H1 (cell line): Measurements from ENCODE around the gene WASF3. TPM values are rescaled to one million over a fixed set of nuclear protein-coding genes. Genes with fewer than 3 reads are reported as not detected.

Experiments used
- CTCF ChIA-PET: fragments of 300-600 bp; sonication (Branson Sonifier 250); formaldehyde crosslinking; loops from one replicate; lab custom pipeline; 2021; ENCODE audit not compliant: partially characterized antibody; lab: Charles Lee
- POLR2A ChIA-PET: fragments of 300-600 bp; sonication (Branson Sonifier 250); formaldehyde crosslinking; loops from one replicate; lab custom pipeline; 2021; ENCODE audit warnings: inconsistent platforms; ENCODE audit not compliant: partially characterized antibody; lab: Charles Lee
- DNase-seq, 2 experiments: peaks; one replicate each; pipeline versions ENCODE4 v3.0.0 to v3.0.0-alpha.2; 2010 to 2022; ENCODE audit warnings: low spot score in 2 of 2, low read depth in 1 of 2, mixed read lengths in 1 of 2
- FAIRE-seq: peaks from 2 replicates; lab custom pipeline; 2011; peaks lifted over from hg19 to GRCh38; lab: Jason Lieb, UNC
- H2AFZ ChIP-seq: 2 replicates; pipeline ENCODE4 v1.8.1; 2012; ENCODE audit warnings: low read length, inconsistent platforms
- H2AK5ac ChIP-seq: 2 replicates; pipeline ENCODE4 v1.6.1; 2013; ENCODE audit warnings: low read depth, low read length
- H2BK120ac ChIP-seq: replicated peaks from 2 replicates; pipeline ENCODE3; 2013; ENCODE audit warnings: low read depth, low read length, inconsistent platforms
- H2BK12ac ChIP-seq: 2 replicates; pipeline ENCODE4 v1.6.1; 2013; ENCODE audit warnings: low read depth, low read length
- H2BK15ac ChIP-seq: 2 replicates; pipeline ENCODE4 v1.6.1; 2013; ENCODE audit warnings: low read length
- H2BK20ac ChIP-seq: 2 replicates; pipeline ENCODE4 v1.6.1; 2013; ENCODE audit warnings: low read length
- H2BK5ac ChIP-seq: 2 replicates; pipeline ENCODE4 v1.6.1; 2013; ENCODE audit warnings: low read depth, low read length
- H3K14ac ChIP-seq: 2 replicates; pipeline ENCODE4 v1.6.1; 2013; ENCODE audit warnings: inconsistent platforms; ENCODE audit not compliant: insufficient read length
- H3K18ac ChIP-seq: 2 replicates; pipeline ENCODE4 v1.6.1; 2013; ENCODE audit warnings: low read length; ENCODE audit errors: extremely low read depth
- H3K23ac ChIP-seq: 2 replicates; pipeline ENCODE4 v1.6.1; 2013; ENCODE audit warnings: inconsistent platforms; ENCODE audit not compliant: insufficient read length
- H3K23me2 ChIP-seq: 2 replicates; pipeline ENCODE4 v1.6.1; 2013; ENCODE audit warnings: low read depth, low read length
- H3K27ac ChIP-seq: 2 replicates; pipeline ENCODE4 v1.6.1; 2011; ENCODE audit warnings: low read depth, low read length, inconsistent platforms
- H3K27me3 ChIP-seq, 4 experiments: replicated peaks in 1 of 4; 1 replicate in 1 of 4; 2 replicates in 3 of 4; pipeline versions ENCODE4 v1.6.1 to v1.8.1; 2011 to 2013; ENCODE audit warnings: low read length in 3 of 4, mild to moderate bottlenecking in 3 of 4, inconsistent platforms in 2 of 4, mixed read lengths in 2 of 4, moderate library complexity in 1 of 4; ENCODE audit not compliant: control insufficient read depth in 3 of 4, insufficient read depth in 3 of 4; ENCODE audit errors: extremely low read depth in 1 of 4
- H3K36me3 ChIP-seq, 4 experiments: 2 replicates each; pipeline versions ENCODE4 v1.6.1 to v1.8.1; 2011 to 2013; ENCODE audit warnings: mild to moderate bottlenecking in 4 of 4, low read length in 3 of 4, moderate library complexity in 2 of 4, control low read depth in 1 of 4, inconsistent platforms in 1 of 4; ENCODE audit not compliant: insufficient read depth in 4 of 4, control insufficient read depth in 2 of 4
- H3K4ac ChIP-seq: replicated peaks from 2 replicates; pipeline ENCODE3; 2013; ENCODE audit warnings: low read length, low read depth, mixed read lengths, inconsistent platforms; ENCODE audit not compliant: insufficient read length
- H3K4me1 ChIP-seq, 4 experiments: replicated peaks in 1 of 4; 1 replicate in 1 of 4; 2 replicates in 3 of 4; pipeline versions ENCODE4 v1.6.1 to v1.8.1; 2011 to 2013; ENCODE audit warnings: low read length in 3 of 4, inconsistent platforms in 2 of 4, mixed read lengths in 1 of 4; ENCODE audit not compliant: insufficient read depth in 4 of 4, control insufficient read depth in 3 of 4
- H3K4me2 ChIP-seq, 2 experiments: 2 replicates each; pipeline versions ENCODE4 v1.6.1 to v1.8.1; 2011 to 2013; ENCODE audit warnings: low read depth in 2 of 2, low read length in 2 of 2, control low read depth in 1 of 2, inconsistent platforms in 1 of 2, mild to moderate bottlenecking in 1 of 2; ENCODE audit not compliant: insufficient read depth in 1 of 2
- H3K4me3 ChIP-seq, 4 experiments: fragments of 200-600, 300-600 bp in 1 of 4; sonication (generic), shearing (Covaris generic), sonication (Bioruptor Twin) in 1 of 4; 2 replicates each; pipeline versions ENCODE4 v1.5.1 to v1.8.1; 2011 to 2016; ENCODE audit warnings: low read length in 4 of 4, low read depth in 3 of 4, control low read depth in 2 of 4, inconsistent platforms in 2 of 4, mild to moderate bottlenecking in 2 of 4, mixed read lengths in 1 of 4, moderate library complexity in 1 of 4; ENCODE audit not compliant: insufficient read depth in 2 of 4; ENCODE audit errors: extremely low read depth in 1 of 4
- H3K56ac ChIP-seq: replicated peaks from 2 replicates; pipeline ENCODE3; 2013; ENCODE audit warnings: low read depth, mild to moderate bottlenecking, mixed read lengths, low read length, inconsistent platforms; ENCODE audit not compliant: insufficient read length
- H3K79me1 ChIP-seq: 2 replicates; pipeline ENCODE4 v1.6.1; 2013; ENCODE audit warnings: low read depth, low read length, control low read depth
- H3K79me2 ChIP-seq, 2 experiments: 2 replicates each; pipeline versions ENCODE4 v1.6.1 to v1.8.1; 2012 to 2013; ENCODE audit warnings: low read length in 2 of 2, mild to moderate bottlenecking in 2 of 2, inconsistent platforms in 1 of 2; ENCODE audit not compliant: insufficient read depth in 2 of 2, control insufficient read depth in 1 of 2
- H3K9ac ChIP-seq, 4 experiments: replicated peaks in 1 of 4; 1 replicate in 1 of 4; 2 replicates in 3 of 4; pipeline versions ENCODE4 v1.6.1 to v1.8.1; 2011 to 2013; ENCODE audit warnings: low read depth in 3 of 4, low read length in 3 of 4, control low read depth in 2 of 4, mild to moderate bottlenecking in 2 of 4, moderate library complexity in 2 of 4, inconsistent platforms in 1 of 4; ENCODE audit errors: extremely low read depth in 1 of 4
- H3K9me3 ChIP-seq, 2 experiments: 2 replicates each; pipeline versions ENCODE4 v1.6.1 to v1.8.1; 2012 to 2013; ENCODE audit warnings: mild to moderate bottlenecking in 2 of 2, moderate library complexity in 2 of 2, control low read depth in 1 of 2, inconsistent platforms in 1 of 2, low read depth in 1 of 2, low read length in 1 of 2, mixed read lengths in 1 of 2; ENCODE audit not compliant: insufficient read depth in 2 of 2
- H4K20me1 ChIP-seq, 2 experiments: replicated peaks in 1 of 2; 2 replicates each; pipeline versions ENCODE3 to v1.8.1; 2011 to 2013; ENCODE audit warnings: inconsistent platforms in 2 of 2, low read length in 2 of 2, mild to moderate bottlenecking in 1 of 2; ENCODE audit not compliant: insufficient read depth in 2 of 2, control insufficient read depth in 1 of 2
- H4K5ac ChIP-seq: 2 replicates; pipeline ENCODE4 v1.6.1; 2013; ENCODE audit warnings: low read length, low read depth, mixed read lengths, inconsistent platforms; ENCODE audit not compliant: insufficient read length
- H4K8ac ChIP-seq: 2 replicates; pipeline ENCODE4 v1.8.0; 2013; ENCODE audit warnings: mild to moderate bottlenecking, moderate library complexity, low read length, inconsistent platforms; ENCODE audit not compliant: insufficient read depth; ENCODE audit errors: extremely low read depth
- H4K91ac ChIP-seq: replicated peaks from 2 replicates; pipeline ENCODE3; 2013; ENCODE audit warnings: low read length, mixed read lengths, inconsistent platforms; ENCODE audit not compliant: insufficient read length
- EGR1 ChIP-seq: IDR thresholded peaks from 2 replicates; pipeline ENCODE4 v1.6.1; 2011; ENCODE audit warnings: low read depth, low read length, borderline replicate concordance
- EP300 ChIP-seq, 2 experiments: IDR thresholded peaks; 1 replicate in 1 of 2; 2 replicates in 1 of 2; pipeline ENCODE4 v1.6.1; 2011 to 2012; ENCODE audit warnings: low read depth in 2 of 2, low read length in 2 of 2, mild to moderate bottlenecking in 2 of 2, borderline replicate concordance in 1 of 2, inconsistent platforms in 1 of 2, moderate library complexity in 1 of 2
- SIRT6 ChIP-seq: IDR thresholded peaks from one replicate; pipeline ENCODE4 v1.7.1; 2012; ENCODE audit warnings: low read length, inconsistent platforms
- YY1 ChIP-seq: IDR thresholded peaks from 2 replicates; pipeline ENCODE4 v1.6.1; 2011; ENCODE audit warnings: low read depth, mild to moderate bottlenecking, low read length
- WGBS, 2 experiments: shearing (Covaris generic) in 1 of 2; methylation state at CpG; one replicate each; pipeline versions ENCODE4 v1.1.6 to v1.1.7; 2013 to 2015; ENCODE audit warnings: low lambda C conversion rate in 2 of 2, mixed read lengths in 2 of 2, inconsistent platforms in 1 of 2, low coverage in 1 of 2, missing lambda C conversion rate in 1 of 2; ENCODE audit not compliant: insufficient replicate concordance in 2 of 2, insufficient coverage in 1 of 2, insufficient read length in 1 of 2; ENCODE audit errors: extremely low coverage in 1 of 2, missing lambda C conversion rate in 1 of 2; 5-methylcytosine and 5-hydroxymethylcytosine counted together
- polyA plus RNA-seq, 7 experiments: library from polyadenylated mRNA; depleted of rRNA in 3 of 7; stranded (reverse) in 5 of 7; unstranded in 2 of 7; fragments of >200 nt in 5 of 7; fragments of 200-250 nt in 2 of 7; gene quantifications; 1 replicate in 5 of 7; 2 replicates in 1 of 7; 4 replicates in 1 of 7; pipeline versions ENCODE4 v1.2.1 to v1.2.3, GENCODE V29; 2011 to 2013; ENCODE audit warnings: missing spikeins in 2 of 7, mixed read lengths in 2 of 7
- total RNA-seq: library from RNA; stranded (reverse); fragmentation: NEBNext Ultra II Directional; extraction: Animal tissue kit (Norgen Biotek cat#: 25700); gene quantifications from 2 replicates; pipeline ENCODE4 v1.2.1, GENCODE V29; 2021

WASF3 gene
- total and polyA plus RNA-seq, 2 of the 8 experiments (the other 6 are each of a cell fraction or from before 2014, with no cell fraction given), result 18.7 to 39.8 TPM

DNA sequence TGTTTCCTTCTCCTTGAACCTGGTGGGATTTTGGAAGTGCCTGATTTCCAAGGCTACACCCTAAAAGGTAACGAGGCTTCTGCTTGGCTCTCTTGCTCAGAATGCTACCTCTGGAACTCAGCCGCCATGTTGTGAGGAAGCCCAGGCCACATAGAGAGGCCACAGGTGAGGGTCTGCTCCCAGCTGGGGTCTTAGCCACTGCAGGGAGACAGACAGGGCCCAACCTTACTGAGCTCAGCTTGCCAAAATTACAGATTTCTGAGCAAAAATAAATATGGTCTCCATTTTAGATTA lies 141.7 kb downstream of the WASF3 start:
- DNase-seq, result no peak
- CTCF ChIA-PET, result interaction anchor here (0.9 to 4.3 kb wide), 30 partner anchors 8 to 514 kb away, joined by 3 to 48 read pairs (median 5); no protein-coding TSS in a partner anchor

More for the DNA sequence above, 141.7 kb downstream of the WASF3 start:
- Histone ChIP-seq H2BK15ac (no peak overlapping the region), H3K4me1 (peaks cover 0 to 4% (median under 1%) of the 10 kb centered on the region in 4 experiments; a peak in 1 of 7 replicates), H3K9ac (no peak overlapping the region), H3K4ac (no peak overlapping the region), H2AK5ac (no peak overlapping the region), H3K4me3 (no peak overlapping the region), H4K8ac (no peak overlapping the region), H2BK5ac (no peak overlapping the region), H3K36me3 (no peaks in the 10 kb centered on the region), H2BK12ac (no peak overlapping the region), H3K27ac (no peak overlapping the region), H4K91ac (no peak overlapping the region), H3K23ac (no peak overlapping the region), H3K18ac (no peak overlapping the region), H3K79me2 (no peaks in the 10 kb centered on the region), H3K4me2 (no peak overlapping the region), H3K23me2 (no peaks in the 10 kb centered on the region), H2AFZ (no peak overlapping the region), H2BK20ac (no peak overlapping the region), H3K27me3 (no peaks in the 10 kb centered on the region), H3K9me3 (no peaks in the 10 kb centered on the region), H2BK120ac (no peak overlapping the region), H4K5ac (no peak overlapping the region), H3K14ac (no peak overlapping the region), H3K56ac (no peak overlapping the region), H4K20me1 (no peaks in the 10 kb centered on the region), H3K79me1 (no peaks in the 10 kb centered on the region)
- TF ChIP-seq EGR1, result no peak
- TF ChIP-seq YY1, result peak; percentile 62; the same call in 1 of the 2 replicates
- no peak for TF ChIP-seq SIRT6
- TF ChIP-seq EP300 (IDR thresholded peaks at IDR 0.05; ENCODE audit: borderline replicate concordance in 1 of 2, low read depth in 2 of 2, low read length in 2 of 2), result no peak
- 96% methylated on average over 2 of the region's 2 CpGs; no CpG with 5 or more reads in 1 of the 2 experiments for WGBS, 2 experiments
- FAIRE-seq, result no peak
- POLR2A ChIA-PET, result no interaction called here
